NCI-H146 treated with DMSO at 0.1 percent for 48 hours (cell line): ENCODE measurements around the gene MYL3.

Experiments used
- DNase-seq: peaks from one replicate; lab custom pipeline; 2025; ENCODE audit not compliant: unreplicated experiment; lab: John Stamatoyannopoulos, UW

The MYL3 gene

GRCh38 chr3:46865546-46865945, 2.3 kb upstream of the MYL3 start:
- DNase-seq: no peak

GRCh38 chr3:46865031-46865507, 1.8 kb upstream of the MYL3 start:
- DNase-seq: no peak

GRCh38 chr3:46864061-46864881, 1.0 kb upstream of the MYL3 start:
- DNase-seq: no peak

GRCh38 chr3:46862369-46863025, 747 bp downstream of the MYL3 start:
- DNase-seq: no peak

- no peak for DNase-seq
Observed at GRCh38 chr3:46861605-46862368, 1.5 kb downstream of the MYL3 start.

GRCh38 chr3:46860810-46861604, 2.2 kb downstream of the MYL3 start:
- DNase-seq: no peak

- DNase-seq: no peak
Observed at GRCh38 chr3:46860017-46860809, 3.0 kb downstream of the MYL3 start.

GRCh38 chr3:46859001-46859710, 4.1 kb downstream of the MYL3 start:
- DNase-seq: no peak

- DNase-seq: no peak
Observed at GRCh38 chr3:46858456-46858855, 4.8 kb downstream of the MYL3 start.

GRCh38 chr3:46857485-46858341, 5.5 kb downstream of the MYL3 start:
- DNase-seq: no peak

GRCh38 chr3:46856576-46857471, 6.4 kb downstream of the MYL3 start:
- DNase-seq: no peak

- no peak for DNase-seq
Observed at GRCh38 chr3:46854555-46854991, 8.7 kb downstream of the MYL3 start.

- no peak for DNase-seq
Observed at GRCh38 chr3:46853441-46854415, 9.5 kb downstream of the MYL3 start.

GRCh38 chr3:46852839-46853355, 10.3 kb downstream of the MYL3 start:
- DNase-seq: no peak

- no peak for DNase-seq
Observed at GRCh38 chr3:46852334-46852720, 10.9 kb downstream of the MYL3 start.
